ENCODE results near the gene RAB20. TPM values are rescaled to one million over a fixed set of nuclear protein-coding genes. Genes with fewer than 3 reads are reported as not detected.

Gene RAB20
- total RNA-seq, 1 donor from 2014 or later: 2.6 TPM

DNA sequence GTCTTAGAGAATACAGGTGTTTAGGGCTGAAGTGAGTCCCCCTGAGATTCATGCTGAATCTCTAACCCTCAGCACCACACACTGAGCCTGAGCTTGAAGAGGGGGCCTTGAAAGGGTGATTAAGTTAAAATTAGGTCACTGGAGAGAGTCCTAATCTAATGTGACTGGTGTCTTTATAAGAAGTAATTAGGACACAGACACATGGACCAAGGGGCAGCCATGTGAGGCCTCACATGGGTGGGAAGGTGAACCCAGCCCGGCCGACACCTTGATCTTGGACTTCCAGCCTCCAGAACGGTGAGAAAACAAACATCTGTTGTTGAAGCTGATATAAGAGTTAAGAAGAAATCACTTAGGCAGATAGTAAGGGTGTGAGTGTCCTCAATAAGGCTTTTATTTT lies 7.1 kb upstream of the RAB20 start:
- Histone ChIP-seq H3K36me3 (ENCODE audit: insufficient read depth, low read length) (no peaks in the 10 kb centered on the region), H4K20me1 (ENCODE audit: insufficient read depth, low read length) (no peaks in the 10 kb centered on the region), H3K4me2 (ENCODE audit: low read length) (no peak overlapping the region), H3K9me3 (ENCODE audit: insufficient read depth, low read depth, low read length) (no peaks in the 10 kb centered on the region), H3K27me3 (ENCODE audit: insufficient read depth, low read length) (peaks cover 22% of the 10 kb centered on the region), H3K27ac (ENCODE audit: low read depth, low read length) (no peak overlapping the region), H2AFZ (ENCODE audit: low read depth, low read length) (no peak overlapping the region), H3K9ac (ENCODE audit: low read length) (no peak overlapping the region), H3K4me3 (ENCODE audit: insufficient read depth, low read depth, low read length) (no peak overlapping the region), H3K79me2 (ENCODE audit: insufficient read depth, low read length) (no peaks in the 10 kb centered on the region), H3K4me1 (ENCODE audit: insufficient read depth, low read length) (no peaks in the 10 kb centered on the region)
- FAIRE-seq (no peak), DNase-seq (ENCODE audit: low read depth) (no peak)
- Mint-ChIP-seq H3K9me3 (ENCODE audit: unreplicated experiment) (peaks cover 3% of the 10 kb centered on the region), H3K36me3 (ENCODE audit: low read depth, unreplicated experiment) (peaks cover 2% of the 10 kb centered on the region), H3K27ac (ENCODE audit: unreplicated experiment) (no peak overlapping the region), H3K4me1 (ENCODE audit: low read depth, unreplicated experiment) (peaks cover 4% of the 10 kb centered on the region), H3K4me3 (ENCODE audit: unreplicated experiment) (no peak overlapping the region), H3K27me3 (ENCODE audit: low read depth, unreplicated experiment) (peaks cover 28% of the 10 kb centered on the region)
- TF ChIP-seq CTCF (IDR thresholded peaks at IDR 0.05; ENCODE audit: insufficient read depth, low read depth, low read length) (no peak), EZH2 (IDR thresholded peaks at IDR 0.05; ENCODE audit: insufficient read depth, low read length) (no peak)

- Mint-ChIP-seq H3K4me3 (ENCODE audit: unreplicated experiment) (no peak overlapping the region), H3K27ac (ENCODE audit: unreplicated experiment) (no peak overlapping the region), H3K9me3 (ENCODE audit: unreplicated experiment) (peaks cover 3% of the 10 kb centered on the region), H3K4me1 (ENCODE audit: low read depth, unreplicated experiment) (peaks cover 4% of the 10 kb centered on the region), H3K27me3 (ENCODE audit: low read depth, unreplicated experiment) (peaks cover 26% of the 10 kb centered on the region), H3K36me3 (ENCODE audit: low read depth, unreplicated experiment) (no peaks in the 10 kb centered on the region)
- Histone ChIP-seq H3K27ac (ENCODE audit: low read depth, low read length) (no peak overlapping the region), H3K4me3 (ENCODE audit: insufficient read depth, low read depth, low read length) (no peak overlapping the region), H3K27me3 (ENCODE audit: insufficient read depth, low read length) (peaks cover 4% of the 10 kb centered on the region), H3K4me1 (ENCODE audit: insufficient read depth, low read length) (no peaks in the 10 kb centered on the region), H3K9me3 (ENCODE audit: insufficient read depth, low read depth, low read length) (no peaks in the 10 kb centered on the region), H3K9ac (ENCODE audit: low read length) (no peak overlapping the region), H3K4me2 (ENCODE audit: low read length) (no peak overlapping the region), H4K20me1 (ENCODE audit: insufficient read depth, low read length) (no peaks in the 10 kb centered on the region), H2AFZ (ENCODE audit: low read depth, low read length) (no peak overlapping the region), H3K79me2 (ENCODE audit: insufficient read depth, low read length) (no peaks in the 10 kb centered on the region), H3K36me3 (ENCODE audit: insufficient read depth, low read length) (no peaks in the 10 kb centered on the region)
- TF ChIP-seq EZH2 (IDR thresholded peaks at IDR 0.05; ENCODE audit: insufficient read depth, low read length): no peak
- TF ChIP-seq CTCF (IDR thresholded peaks at IDR 0.05; ENCODE audit: insufficient read depth, low read depth, low read length): no peak
- FAIRE-seq: no peak
- no peak for DNase-seq (ENCODE audit: low read depth)
Observed at GRCh38 chr13:110566171-110566570, 4.6 kb upstream of the RAB20 start.

- no peak overlapping the region for H3K27ac ChIP-seq (ENCODE audit: low read depth, low read length)
- no peak overlapping the region for H3K4me3 ChIP-seq (ENCODE audit: insufficient read depth, low read depth, low read length)
- no peaks in the 10 kb centered on the region for H3K79me2 ChIP-seq (ENCODE audit: insufficient read depth, low read length)
- no peak overlapping the region for H3K4me2 ChIP-seq (ENCODE audit: low read length)
- no peaks in the 10 kb centered on the region for H3K9me3 ChIP-seq (ENCODE audit: insufficient read depth, low read depth, low read length)
- no peak overlapping the region for H3K27ac Mint-ChIP-seq (ENCODE audit: unreplicated experiment)
- FAIRE-seq: no peak
- no peaks in the 10 kb centered on the region for H4K20me1 ChIP-seq (ENCODE audit: insufficient read depth, low read length)
- H3K36me3 Mint-ChIP-seq (ENCODE audit: low read depth, unreplicated experiment): no peaks in the 10 kb centered on the region
- H3K27me3 ChIP-seq (ENCODE audit: insufficient read depth, low read length): peaks cover 4% of the 10 kb centered on the region
- no peak overlapping the region for H3K9ac ChIP-seq (ENCODE audit: low read length)
- no peak for DNase-seq (ENCODE audit: low read depth)
- H3K27me3 Mint-ChIP-seq (ENCODE audit: low read depth, unreplicated experiment): peaks cover 26% of the 10 kb centered on the region
- H2AFZ ChIP-seq (ENCODE audit: low read depth, low read length): no peak overlapping the region
- no peak overlapping the region for H3K4me3 Mint-ChIP-seq (ENCODE audit: unreplicated experiment)
- H3K9me3 Mint-ChIP-seq (ENCODE audit: unreplicated experiment): peaks cover 3% of the 10 kb centered on the region
- H3K4me1 Mint-ChIP-seq (ENCODE audit: low read depth, unreplicated experiment): peaks cover 4% of the 10 kb centered on the region
- H3K4me1 ChIP-seq (ENCODE audit: insufficient read depth, low read length): peaks cover 4% of the 10 kb centered on the region
- no peaks in the 10 kb centered on the region for H3K36me3 ChIP-seq (ENCODE audit: insufficient read depth, low read length)
- TF ChIP-seq CTCF (IDR thresholded peaks at IDR 0.05; ENCODE audit: insufficient read depth, low read depth, low read length) (peak; percentile 4), EZH2 (IDR thresholded peaks at IDR 0.05; ENCODE audit: insufficient read depth, low read length) (no peak)
Observed at GRCh38 chr13:110565296-110565695, 3.8 kb upstream of the RAB20 start.

Data from astrocyte (in vitro differentiated cells and primary cell).